ENCODE data around the gene PIBF1.
A peak's percentile ranks its signal among the peaks of the same experiment; 100 is the strongest.

PIBF1 gene

GRCh38 chr13:73060251-73061160, 278.6 kb downstream of the PIBF1 start:
- H3K4me3 ChIP-seq (replicated peaks; ENCODE audit: insufficient read depth, low read length): peak overlapping the region; percentile 72
- DNase-seq (ENCODE audit: low read depth in 1 of 2, low spot score in 1 of 2): no peak
- H3K27ac ChIP-seq (replicated peaks): no peak overlapping the region
- TF ChIP-seq POLR2AphosphoS5 (IDR thresholded peaks at IDR 0.05; ENCODE audit: low read depth) (no peak), CTCF (IDR thresholded peaks at IDR 0.05; ENCODE audit: insufficient read depth, low read length) (no peak), REST (IDR thresholded peaks at IDR 0.05; ENCODE audit: insufficient replicate concordance, low read depth) (no peak), SPI1 (IDR thresholded peaks at IDR 0.05; ENCODE audit: borderline replicate concordance, low read depth) (no peak), GABPA (IDR thresholded peaks at IDR 0.05; ENCODE audit: low read depth) (no peak)
- peaks cover 7% of the 10 kb centered on the region for H3K27me3 ChIP-seq (ENCODE audit: insufficient read depth, poor library complexity, severe bottlenecking)

- Histone ChIP-seq H3K27me3 (ENCODE audit: insufficient read depth, poor library complexity, severe bottlenecking) (peaks cover 7% of the 10 kb centered on the region), H3K27ac (replicated peaks) (no peak overlapping the region), H3K4me3 (replicated peaks; ENCODE audit: insufficient read depth, low read length) (no peak overlapping the region)
- TF ChIP-seq POLR2AphosphoS5 (IDR thresholded peaks at IDR 0.05; ENCODE audit: low read depth): no peak
- TF ChIP-seq REST (IDR thresholded peaks at IDR 0.05; ENCODE audit: insufficient replicate concordance, low read depth): no peak
- no peak for TF ChIP-seq CTCF (IDR thresholded peaks at IDR 0.05; ENCODE audit: insufficient read depth, low read length)
- TF ChIP-seq SPI1 (IDR thresholded peaks at IDR 0.05; ENCODE audit: borderline replicate concordance, low read depth): no peak
- TF ChIP-seq GABPA (IDR thresholded peaks at IDR 0.05; ENCODE audit: low read depth): no peak
- no peak for DNase-seq (ENCODE audit: low read depth in 1 of 2, low spot score in 1 of 2)
These were observed 279.5 kb downstream of the PIBF1 start for GRCh38 chr13:73061473-73061872.

- Histone ChIP-seq H3K4me3 (replicated peaks; ENCODE audit: insufficient read depth, low read length) (no peak overlapping the region), H3K27me3 (ENCODE audit: insufficient read depth, poor library complexity, severe bottlenecking) (peaks cover 7% of the 10 kb centered on the region), H3K27ac (replicated peaks) (no peak overlapping the region)
- no peak for DNase-seq (ENCODE audit: low read depth in 1 of 2, low spot score in 1 of 2)
- TF ChIP-seq SPI1 (IDR thresholded peaks at IDR 0.05; ENCODE audit: borderline replicate concordance, low read depth) (no peak), REST (IDR thresholded peaks at IDR 0.05; ENCODE audit: insufficient replicate concordance, low read depth) (no peak), POLR2AphosphoS5 (IDR thresholded peaks at IDR 0.05; ENCODE audit: low read depth) (no peak), CTCF (IDR thresholded peaks at IDR 0.05; ENCODE audit: insufficient read depth, low read length) (no peak), GABPA (IDR thresholded peaks at IDR 0.05; ENCODE audit: low read depth) (no peak)
These were observed 279.9 kb downstream of the PIBF1 start for GRCh38 chr13:73061876-73062275.

Measured in HL-60 (cell line).